GM12873 (cell line): ENCODE results near the gene CADM2.

ENCODE experiments used
- TF ChIP-seq, protein P1 (sequence below): IDR thresholded peaks from 2 replicates; pipeline ENCODE4 v1.5.1; 2012; ENCODE audit warnings: low read depth, mild to moderate bottlenecking, moderate library complexity, low read length, control low read depth; ENCODE audit not compliant: insufficient read depth; ENCODE audit errors: missing control alignments

CADM2 gene

DNA sequence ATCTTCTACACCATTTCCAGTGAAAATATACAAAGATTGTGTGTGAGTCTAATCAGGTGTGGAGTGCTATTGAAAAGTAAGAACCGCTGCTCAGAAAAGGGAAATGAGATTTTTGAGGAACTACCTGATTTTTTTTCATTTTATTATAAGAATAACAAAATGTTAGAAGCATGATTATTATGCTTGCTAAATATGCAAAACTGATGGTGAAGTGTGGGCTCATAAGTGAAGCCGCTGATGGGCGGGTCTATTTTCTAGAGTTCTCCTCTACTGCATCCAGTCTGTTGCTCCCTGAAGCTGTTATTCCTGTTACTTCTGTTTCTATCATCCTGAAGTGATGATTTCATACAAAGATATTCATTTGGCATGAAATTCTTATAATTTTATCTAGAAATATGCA is 612.0 kb downstream of the CADM2 start:
- TF ChIP-seq, protein P1, sequence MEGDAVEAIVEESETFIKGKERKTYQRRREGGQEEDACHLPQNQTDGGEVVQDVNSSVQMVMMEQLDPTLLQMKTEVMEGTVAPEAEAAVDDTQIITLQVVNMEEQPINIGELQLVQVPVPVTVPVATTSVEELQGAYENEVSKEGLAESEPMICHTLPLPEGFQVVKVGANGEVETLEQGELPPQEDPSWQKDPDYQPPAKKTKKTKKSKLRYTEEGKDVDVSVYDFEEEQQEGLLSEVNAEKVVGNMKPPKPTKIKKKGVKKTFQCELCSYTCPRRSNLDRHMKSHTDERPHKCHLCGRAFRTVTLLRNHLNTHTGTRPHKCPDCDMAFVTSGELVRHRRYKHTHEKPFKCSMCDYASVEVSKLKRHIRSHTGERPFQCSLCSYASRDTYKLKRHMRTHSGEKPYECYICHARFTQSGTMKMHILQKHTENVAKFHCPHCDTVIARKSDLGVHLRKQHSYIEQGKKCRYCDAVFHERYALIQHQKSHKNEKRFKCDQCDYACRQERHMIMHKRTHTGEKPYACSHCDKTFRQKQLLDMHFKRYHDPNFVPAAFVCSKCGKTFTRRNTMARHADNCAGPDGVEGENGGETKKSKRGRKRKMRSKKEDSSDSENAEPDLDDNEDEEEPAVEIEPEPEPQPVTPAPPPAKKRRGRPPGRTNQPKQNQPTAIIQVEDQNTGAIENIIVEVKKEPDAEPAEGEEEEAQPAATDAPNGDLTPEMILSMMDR = no peak

DNA sequence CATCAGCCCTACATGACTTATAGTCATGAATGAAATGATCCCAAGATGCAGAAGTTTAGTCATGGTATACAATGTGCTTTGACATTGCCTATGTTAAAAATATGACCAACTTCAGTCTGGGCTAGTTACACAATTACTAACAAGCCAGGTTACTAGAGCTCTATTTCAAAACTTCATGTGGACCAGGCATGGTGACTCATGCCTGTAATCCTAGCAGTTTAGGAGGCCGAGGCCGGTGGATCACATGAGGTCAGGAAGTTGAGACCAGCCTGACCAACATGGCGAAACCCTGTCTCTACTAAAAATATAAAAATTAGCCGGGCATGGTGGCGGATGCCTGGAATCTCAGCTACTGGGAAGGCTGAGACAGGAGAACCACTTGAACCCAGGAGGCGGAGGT is 613.0 kb downstream of the CADM2 start:
- TF ChIP-seq, protein P1 = no peak

DNA sequence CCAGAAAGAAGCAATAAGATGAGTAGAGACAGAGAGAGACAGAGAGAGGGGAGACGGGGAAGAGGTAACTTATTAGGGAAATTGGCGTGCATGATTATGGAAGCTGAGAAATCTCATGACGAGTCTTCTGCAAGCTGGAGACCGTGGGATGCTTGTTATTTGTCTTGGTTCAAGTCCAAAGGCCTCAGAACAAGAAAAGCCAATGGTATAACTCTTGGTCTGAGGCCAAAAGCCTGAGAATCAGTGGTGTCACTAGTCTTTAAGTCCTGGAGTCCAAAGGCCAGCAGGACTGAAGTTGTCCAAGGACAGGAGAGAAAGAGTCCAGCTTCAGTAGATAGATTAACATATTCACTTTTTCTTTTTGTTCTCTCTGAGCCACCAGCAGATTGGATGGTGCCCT is 613.6 kb downstream of the CADM2 start:
- TF ChIP-seq, protein P1 = no peak

DNA sequence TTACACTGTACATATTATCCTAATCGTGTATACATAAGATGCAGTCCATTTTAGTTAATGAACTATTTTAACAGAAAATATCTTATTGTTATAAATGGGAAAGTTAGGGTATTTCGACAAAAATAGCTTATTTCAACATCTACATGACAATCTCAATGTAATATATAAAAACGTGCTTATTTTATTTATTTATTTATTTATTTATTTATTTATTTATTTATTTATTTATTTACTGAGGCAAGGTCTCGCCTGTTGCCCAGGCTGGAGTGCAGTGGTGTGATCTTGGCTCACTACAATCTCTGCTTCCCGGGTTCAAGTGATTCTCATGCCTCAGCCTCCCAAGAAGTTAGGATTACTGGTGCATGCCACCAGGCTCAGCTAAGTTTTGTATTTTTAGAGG is 614.2 kb downstream of the CADM2 start:
- TF ChIP-seq, protein P1 = no peak

DNA sequence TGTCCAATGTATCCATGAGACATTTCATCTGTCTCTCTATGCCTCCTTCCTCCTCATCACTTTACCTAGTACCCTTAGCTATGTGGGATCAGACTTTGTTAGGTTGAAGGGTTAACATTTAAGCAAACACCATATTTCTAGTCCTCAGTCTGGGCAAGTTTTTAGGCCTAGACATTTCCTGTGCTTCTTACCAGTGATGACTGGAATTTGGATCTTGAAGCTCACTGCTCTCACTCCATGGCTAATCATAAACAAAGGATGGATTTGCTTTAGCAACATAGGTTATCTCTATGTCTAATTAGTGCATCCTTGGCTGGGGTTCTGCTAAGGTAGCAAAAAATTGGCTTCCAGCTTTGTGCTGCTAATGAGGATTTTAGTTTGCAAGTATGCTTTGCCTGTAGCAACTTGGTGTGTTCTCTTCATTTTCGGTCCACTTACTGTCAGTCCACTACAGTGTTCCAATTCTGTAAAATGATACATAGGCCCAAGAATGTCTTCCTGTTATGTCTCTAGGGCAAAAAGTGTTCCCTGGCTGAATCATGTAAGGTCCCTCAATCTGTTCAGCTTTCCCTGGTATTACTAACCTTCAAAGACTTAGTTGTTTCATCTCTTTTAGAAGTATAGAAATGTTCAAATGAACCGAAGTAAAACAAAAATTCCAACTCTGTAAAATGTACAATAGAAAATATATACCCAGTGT is 615.4 kb downstream of the CADM2 start:
- TF ChIP-seq, protein P1 = no peak

DNA sequence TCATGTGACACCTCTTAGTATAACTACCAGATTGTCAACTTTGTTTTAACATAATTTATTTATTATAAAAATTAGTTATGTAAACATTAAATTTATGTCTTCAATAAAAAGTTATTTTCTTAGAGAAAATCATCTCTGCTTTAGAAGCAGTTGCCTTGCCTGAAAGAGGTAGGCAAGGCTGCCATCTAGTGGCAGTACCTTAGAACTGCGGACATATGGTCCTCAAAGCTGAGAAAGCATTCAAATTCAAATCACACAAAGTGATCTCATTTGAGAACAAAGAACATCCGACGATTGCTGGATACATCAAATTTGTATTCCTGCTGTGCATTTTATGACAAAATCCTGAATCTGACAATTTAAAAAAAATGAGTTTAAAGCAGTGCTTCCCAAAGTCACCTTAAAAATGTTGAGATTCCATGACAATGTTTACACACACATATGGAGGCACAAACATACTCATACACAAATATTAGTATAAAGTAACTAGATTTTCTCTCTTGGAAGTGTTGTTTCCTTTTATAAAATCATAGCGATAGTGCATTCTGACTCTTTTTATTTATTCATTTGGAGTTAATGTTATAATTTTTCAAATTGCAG is 617.4 kb downstream of the CADM2 start:
- TF ChIP-seq, protein P1 = peak; percentile 82

DNA sequence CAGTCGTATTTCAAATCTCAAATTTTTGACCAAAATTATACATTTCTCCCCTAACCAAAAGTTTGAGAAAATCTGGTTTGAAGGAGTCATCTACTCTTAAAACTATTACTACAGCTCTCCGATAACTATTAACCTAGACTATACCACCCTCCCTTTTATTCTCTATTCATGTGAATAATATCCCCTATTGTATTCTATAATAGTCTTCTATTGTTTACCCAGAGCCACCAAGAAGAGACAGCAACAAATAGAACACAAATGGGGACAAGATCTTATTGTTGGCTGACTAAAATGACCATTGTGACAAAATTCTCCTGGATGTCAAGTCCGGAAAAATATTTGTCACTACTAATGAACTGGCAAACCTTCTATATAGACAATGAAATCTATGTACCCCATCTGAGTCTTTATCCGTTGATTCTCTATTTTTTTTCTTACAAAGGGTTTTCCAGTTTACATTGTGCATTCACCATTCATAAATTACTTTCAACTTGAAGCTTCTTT is 618.0 kb downstream of the CADM2 start:
- TF ChIP-seq, protein P1 = no peak
